Small intestine (tissue), 7 donors: ENCODE results near the gene ENPP3. TPM values are rescaled to one million over a fixed set of nuclear protein-coding genes. Genes with fewer than 3 reads are reported as not detected.
A peak's percentile ranks its signal among the peaks of the same experiment; 100 is the strongest.

Experiments used
- DNase-seq, 2 donors: peaks; one replicate each; pipeline versions ENCODE4 v3.0.0 to v3.0.0-alpha.2; 2013
- FAIRE-seq: peaks from 2 replicates; lab custom pipeline; 2012; peaks lifted over from hg19 to GRCh38; lab: Jason Lieb, UNC
- H3K27ac ChIP-seq, 3 donors: one replicate each; pipeline ENCODE4 v1.5.1; 2013; ENCODE audit warnings: low read length in 2 of 3, mild to moderate bottlenecking in 2 of 3, control low read depth in 1 of 3, inconsistent platforms in 1 of 3, low read depth in 1 of 3, moderate library complexity in 1 of 3
- H3K27me3 ChIP-seq, 3 donors: one replicate each; pipeline ENCODE4 v1.6.1; 2013; ENCODE audit warnings: low read length in 3 of 3, inconsistent platforms in 1 of 3; ENCODE audit not compliant: control insufficient read depth in 3 of 3, insufficient read depth in 3 of 3
- H3K36me3 ChIP-seq, 3 donors: one replicate each; pipeline ENCODE4 v1.6.1; 2013; ENCODE audit warnings: low read length in 3 of 3, inconsistent platforms in 1 of 3, low read depth in 1 of 3, mild to moderate bottlenecking in 1 of 3, moderate library complexity in 1 of 3; ENCODE audit not compliant: control insufficient read depth in 3 of 3, insufficient read depth in 2 of 3
- H3K4me1 ChIP-seq, 3 donors: one replicate each; pipeline ENCODE4 v1.6.1; 2013; ENCODE audit warnings: low read length in 2 of 3, inconsistent platforms in 1 of 3, low read depth in 1 of 3, mild to moderate bottlenecking in 1 of 3, moderate library complexity in 1 of 3; ENCODE audit not compliant: control insufficient read depth in 3 of 3, insufficient read depth in 2 of 3
- H3K4me3 ChIP-seq, 3 donors: one replicate each; pipeline ENCODE4 v1.5.1; 2013; ENCODE audit warnings: low read length in 3 of 3, control low read depth in 1 of 3, inconsistent platforms in 1 of 3, low read depth in 1 of 3, mild to moderate bottlenecking in 1 of 3, moderate library complexity in 1 of 3
- H3K9me3 ChIP-seq, 2 donors: one replicate each; pipeline ENCODE4 v1.6.1; 2013; ENCODE audit warnings: low read depth in 1 of 2, low read length in 1 of 2; ENCODE audit not compliant: control insufficient read depth in 2 of 2, insufficient read depth in 1 of 2
- WGBS, 3 donors: extraction: QIAGEN DNeasy Blood & Tissue Kit; methylation state at CpG; one replicate each; pipeline ENCODE4 v1.1.7; 2013; 5-methylcytosine and 5-hydroxymethylcytosine counted together
- polyA plus RNA-seq, 4 donors: library from polyadenylated mRNA; stranded (reverse) in 3 of 4; unstranded in 1 of 4; fragments of 200-250 nt in 3 of 4; fragments of 120-200 nt in 1 of 4; gene quantifications; one replicate each; pipeline versions ENCODE4 v1.2.1 to v1.2.3, GENCODE V29; 2013
- donor health status: healthy with polysubstance abuse.
- donor health status: control.
- donor health status: control.
- donor health status: Bipolar disorder and iron deficiency.
- donor health status: healthy.

The ENPP3 gene
- polyA plus RNA-seq, 4 donors, result 0.57 to 53.0 (median 7.2) TPM

GRCh38 chr6:131638013-131638412 lies 911 bp downstream of the ENPP3 start:
- H3K27ac ChIP-seq, result peak overlapping the region in 1 of 3 donors; percentile 84
- peaks cover 0 to 21% (median 4%) of the 10 kb centered on the region in 3 donors for H3K4me1 ChIP-seq
- no peaks in the 10 kb centered on the region for H3K27me3 ChIP-seq
- peaks cover 0 to 5% (median 2%) of the 10 kb centered on the region in 3 donors for H3K36me3 ChIP-seq
- peaks cover 0 to 3% of the 10 kb centered on the region in 2 donors for H3K9me3 ChIP-seq
- no peak for FAIRE-seq
- WGBS, 3 donors, result 67 to 70% (median 68%) methylated on average over 2 of the region's 2 CpGs
- DNase-seq, result peak in 1 of 2 donors; percentile 28
- peak overlapping the region in 1 of 3 donors; percentile 20 for H3K4me3 ChIP-seq

GRCh38 chr6:131640100-131640499 lies 3.0 kb downstream of the ENPP3 start:
- 38 to 43% (median 43%) methylated on average over 2 of the region's 2 CpGs for WGBS, 3 donors
- no peaks in the 10 kb centered on the region for H3K27me3 ChIP-seq
- H3K36me3 ChIP-seq, result peaks cover 0 to 5% (median 0%) of the 10 kb centered on the region in 3 donors
- peak overlapping the region in 1 of 3 donors; percentile 20 for H3K27ac ChIP-seq
- DNase-seq (no peak), FAIRE-seq (no peak)
- peaks cover 0 to 3% of the 10 kb centered on the region in 2 donors for H3K9me3 ChIP-seq
- H3K4me1 ChIP-seq, result peaks cover 4 to 18% (median 4%) of the 10 kb centered on the region in 3 donors
- H3K4me3 ChIP-seq, result no peak overlapping the region

- H3K4me1 ChIP-seq, result peaks cover 4 to 15% (median 4%) of the 10 kb centered on the region in 3 donors
- FAIRE-seq (no peak), DNase-seq (peak in 1 of 2 donors; percentile 69)
- H3K4me3 ChIP-seq, result no peak overlapping the region
- peaks cover 0 to 3% of the 10 kb centered on the region in 2 donors for H3K9me3 ChIP-seq
- H3K27me3 ChIP-seq, result no peaks in the 10 kb centered on the region
- H3K36me3 ChIP-seq, result peaks cover 0 to 5% (median 0%) of the 10 kb centered on the region in 3 donors
- 23 to 45% (median 34%) methylated on average over 3 of the region's 3 CpGs for WGBS, 3 donors
- H3K27ac ChIP-seq, result peak overlapping the region in 1 of 3 donors; percentile 20
These were observed 3.5 kb downstream of the ENPP3 start for GRCh38 chr6:131640576-131640975.

- no peaks in the 10 kb centered on the region for H3K27me3 ChIP-seq
- DNase-seq (peak; percentile 18 to 79), FAIRE-seq (no peak)
- H3K36me3 ChIP-seq, result peaks cover 0 to 5% (median 0%) of the 10 kb centered on the region in 3 donors
- WGBS, 3 donors, result 19 to 86% (median 76%) methylated on average over 1 of the region's 1 CpG
- peaks cover 0 to 3% of the 10 kb centered on the region in 2 donors for H3K9me3 ChIP-seq
- no peak overlapping the region for H3K27ac ChIP-seq
- H3K4me3 ChIP-seq, result no peak overlapping the region
- peaks cover 4 to 5% (median 4%) of the 10 kb centered on the region in 3 donors for H3K4me1 ChIP-seq
These were observed 4.5 kb downstream of the ENPP3 start for GRCh38 chr6:131641554-131641953.

- FAIRE-seq (no peak), DNase-seq (no peak)
- H3K4me3 ChIP-seq, result no peak overlapping the region
- H3K27me3 ChIP-seq, result no peaks in the 10 kb centered on the region
- H3K9me3 ChIP-seq, result peaks cover 0 to 3% of the 10 kb centered on the region in 2 donors
- peaks cover 4 to 5% (median 4%) of the 10 kb centered on the region in 3 donors for H3K4me1 ChIP-seq
- peaks cover 0 to 5% (median 0%) of the 10 kb centered on the region in 3 donors for H3K36me3 ChIP-seq
- 85 to 88% (median 87%) methylated on average over 6 of the region's 6 CpGs for WGBS, 3 donors
- no peak overlapping the region for H3K27ac ChIP-seq
These were observed 5.5 kb downstream of the ENPP3 start for GRCh38 chr6:131642565-131642964.

- no peaks in the 10 kb centered on the region for H3K27me3 ChIP-seq
- H3K36me3 ChIP-seq, result peaks cover 0 to 5% (median 0%) of the 10 kb centered on the region in 3 donors
- FAIRE-seq, result no peak
- DNase-seq, result peak in 1 of 2 donors; percentile 50
- 5 to 55% (median 38%) methylated on average over 3 of the region's 3 CpGs for WGBS, 3 donors
- no peak overlapping the region for H3K4me3 ChIP-seq
- peaks cover 0 to 3% of the 10 kb centered on the region in 2 donors for H3K9me3 ChIP-seq
- H3K4me1 ChIP-seq, result peaks cover 3 to 4% (median 4%) of the 10 kb centered on the region in 3 donors
- H3K27ac ChIP-seq, result no peak overlapping the region
These were observed 6.0 kb downstream of the ENPP3 start for GRCh38 chr6:131642987-131643611.

GRCh38 chr6:131643855-131644460 lies 6.9 kb downstream of the ENPP3 start:
- no peaks in the 10 kb centered on the region for H3K27me3 ChIP-seq
- no peak for FAIRE-seq
- H3K27ac ChIP-seq, result no peak overlapping the region

GRCh38 chr6:131644921-131645320 lies 7.8 kb downstream of the ENPP3 start:
- Histone ChIP-seq H3K27ac (peak overlapping the region in 1 of 3 donors; percentile 6), H3K36me3 (peaks cover 0 to 5% (median 0%) of the 10 kb centered on the region in 3 donors), H3K4me1 (peaks cover 0 to 4% (median 4%) of the 10 kb centered on the region in 3 donors), H3K4me3 (no peak overlapping the region), H3K9me3 (peaks cover 0 to 3% of the 10 kb centered on the region in 2 donors), H3K27me3 (no peaks in the 10 kb centered on the region)
- DNase-seq (peak in 1 of 2 donors; percentile 46), FAIRE-seq (no peak)
- 72 to 81% (median 75%) methylated on average over 1 of the region's 1 CpG for WGBS, 3 donors

More at GRCh38 chr6:131643855-131644460, 6.9 kb downstream of the ENPP3 start:
- 38 to 57% (median 45%) methylated on average over 2 of the region's 2 CpGs for WGBS, 3 donors
- Histone ChIP-seq H3K4me3 (no peak overlapping the region), H3K4me1 (peaks cover 0 to 4% (median 4%) of the 10 kb centered on the region in 3 donors), H3K9me3 (peaks cover 0 to 3% of the 10 kb centered on the region in 2 donors), H3K36me3 (peaks cover 0 to 5% (median 0%) of the 10 kb centered on the region in 3 donors)
- peak in 1 of 2 donors; percentile 61 for DNase-seq
